GM12874 (cell line): ENCODE results near the gene SLF2.

ENCODE experiments used
- CTCF ChIP-seq: IDR thresholded peaks from 2 replicates; pipeline ENCODE4 v1.5.1; 2011; ENCODE audit warnings: low read depth, mild to moderate bottlenecking, control low read depth, low read length, moderate library complexity; ENCODE audit not compliant: insufficient read depth

The SLF2 gene

DNA sequence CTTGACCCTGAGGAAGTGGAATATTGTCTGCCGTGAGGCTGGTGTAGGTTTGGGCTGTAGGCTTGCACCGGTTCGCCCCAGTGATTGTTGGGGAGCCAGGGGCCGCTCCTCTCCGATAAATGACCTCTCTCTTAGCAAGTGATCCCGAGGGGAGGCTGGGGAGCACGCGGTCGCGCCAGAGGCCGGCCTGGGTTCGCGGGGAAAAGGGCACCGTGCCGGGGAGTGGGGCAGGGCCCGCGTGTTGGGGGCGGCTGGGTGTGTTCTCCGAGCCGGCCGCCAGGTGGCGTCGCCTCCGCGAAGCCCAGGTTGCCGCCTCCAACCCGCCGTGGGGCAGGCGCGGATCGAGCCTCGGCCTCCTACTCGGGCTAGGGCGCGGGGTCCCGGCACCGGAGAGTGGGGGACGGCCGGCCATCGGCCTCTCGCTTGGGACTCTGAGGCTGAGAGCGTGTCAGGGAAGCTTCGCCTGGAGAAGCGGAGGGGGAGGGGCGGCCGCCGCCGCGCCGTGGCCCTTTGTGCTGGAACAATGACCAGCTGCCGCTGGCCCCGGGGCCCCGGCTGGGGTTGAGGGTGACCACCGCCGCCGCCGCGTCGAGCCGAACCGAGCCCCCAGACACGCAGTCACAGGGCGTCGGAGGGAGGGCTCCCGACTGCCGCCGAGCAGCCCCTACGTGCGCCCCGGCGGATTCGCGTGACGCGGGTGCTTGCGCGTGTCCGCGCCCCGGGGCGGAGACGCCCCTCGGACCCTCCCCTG is 86.4 kb downstream of the SLF2 start:
- peak; percentile 96 for TF ChIP-seq CTCF

DNA sequence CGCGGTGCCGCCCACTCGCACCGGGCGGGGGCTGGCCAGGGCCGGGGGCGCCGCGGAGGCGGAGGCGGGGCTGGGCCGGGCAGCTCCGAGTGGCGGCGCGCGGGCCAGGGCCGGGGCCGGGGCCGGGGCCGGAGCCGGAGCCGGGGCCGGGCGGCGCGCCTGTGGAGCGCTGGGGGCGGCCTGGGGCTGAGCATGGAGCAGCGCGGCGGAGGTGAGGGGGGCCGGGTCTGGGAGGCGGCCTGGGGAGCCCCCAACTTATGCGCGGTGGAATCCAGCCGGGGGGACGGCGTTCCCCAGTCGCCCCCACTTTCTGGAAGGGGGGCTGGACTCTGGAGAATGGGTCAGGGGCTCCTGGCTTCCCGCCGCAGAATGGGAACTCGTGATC is 87.0 kb downstream of the SLF2 start, which contains the start of gene LZTS2:
TSS of gene LZTS2 (plus strand) at position 67 of the 385 bp plus-strand sequence. CDS start 2,731 bp downstream, outside the sequence.
- no peak for TF ChIP-seq CTCF

DNA sequence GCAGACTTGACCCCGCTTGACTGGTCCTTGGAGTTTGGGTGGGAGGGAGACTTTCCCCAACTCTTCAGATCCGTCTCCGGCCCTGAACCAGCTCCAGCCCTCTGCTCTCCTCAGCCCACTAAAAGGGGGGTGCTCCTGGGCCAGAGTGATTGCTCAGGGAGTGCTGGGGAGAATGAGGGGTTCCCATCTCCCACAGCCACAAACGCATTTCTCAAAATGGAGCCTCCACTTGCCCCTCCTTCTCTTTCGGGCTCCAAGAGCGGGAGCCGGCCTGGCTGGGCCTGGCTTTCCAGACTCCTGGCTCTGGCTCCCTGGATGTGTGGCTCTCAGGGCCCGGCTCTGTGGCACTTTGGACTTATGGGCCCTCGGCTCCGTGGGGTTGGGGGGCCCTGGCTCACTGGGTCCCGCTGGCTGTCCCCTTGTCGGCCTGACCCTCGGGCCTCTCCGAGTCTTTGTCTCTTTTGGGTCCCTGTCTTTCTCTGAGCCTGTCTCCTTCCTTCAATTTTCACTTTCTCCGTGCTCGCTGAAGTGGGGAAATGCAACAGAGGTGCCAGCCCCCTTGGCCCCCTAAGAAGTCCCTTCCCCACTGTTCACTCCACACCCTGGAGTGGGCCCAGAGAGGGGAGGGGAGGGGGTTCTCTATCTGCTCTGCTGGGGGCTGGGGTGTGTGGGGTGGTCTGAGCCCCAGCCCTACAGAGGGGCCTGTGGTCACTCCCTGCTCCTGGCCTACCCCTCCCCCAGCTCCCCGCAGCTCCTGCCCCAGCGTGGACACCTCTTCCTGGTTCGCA is 87.6 kb downstream of the SLF2 start:
- TF ChIP-seq CTCF = no peak

DNA sequence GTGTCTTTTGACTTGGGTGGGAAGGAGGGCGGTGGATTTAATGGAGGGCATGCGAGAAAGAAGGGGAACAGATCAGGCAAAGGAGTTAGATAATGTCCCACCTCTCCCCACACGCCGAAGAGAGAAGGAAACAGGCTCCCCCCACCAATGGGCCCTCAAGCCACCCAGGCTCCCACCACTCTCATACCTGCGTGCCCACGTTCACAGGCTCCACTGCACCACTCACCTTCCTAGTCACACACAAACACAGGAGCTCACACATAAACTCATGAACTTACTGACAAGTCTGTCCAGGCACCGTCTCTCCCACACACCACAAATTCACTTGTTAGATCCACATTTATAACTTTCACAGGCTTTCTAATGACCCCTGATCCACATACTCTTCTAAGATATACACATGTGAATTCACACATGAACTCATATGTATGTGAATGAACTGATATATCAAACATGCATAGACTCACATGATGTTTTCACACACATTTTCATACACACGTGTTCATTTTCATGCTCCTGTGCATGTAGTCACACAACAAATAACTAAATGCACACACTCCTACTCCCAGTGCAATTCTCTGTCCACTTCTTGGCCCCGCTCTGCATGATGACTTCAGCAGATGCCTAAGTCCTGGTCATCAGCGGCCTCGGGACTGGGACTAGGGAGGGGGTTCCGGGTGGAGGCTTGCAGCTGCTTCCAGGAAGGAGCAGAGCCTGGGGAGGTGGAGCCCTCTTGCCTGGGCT is 88.3 kb downstream of the SLF2 start:
- no peak for TF ChIP-seq CTCF

GRCh38 chr10:101001659-101002035 is 88.9 kb downstream of the SLF2 start:
- no peak for TF ChIP-seq CTCF

GRCh38 chr10:101002456-101002855 is 89.7 kb downstream of the SLF2 start:
- no peak for TF ChIP-seq CTCF

GRCh38 chr10:101003639-101004206 is 91.0 kb downstream of the SLF2 start:
- no peak for TF ChIP-seq CTCF
